GM21390 (cell line): Measurements from ENCODE around the gene PLCB2.

Source experiments
- ATAC-seq: cut with Tn5 transposase; IDR thresholded peaks from one replicate; pipeline ENCODE4 v1.9.1; 2021; ENCODE audit not compliant: unreplicated experiment

The PLCB2 gene

GRCh38 chr15:40306371-40306770 is 1.4 kb downstream of the PLCB2 start:
- no peak for ATAC-seq

GRCh38 chr15:40305281-40305680 is 2.5 kb downstream of the PLCB2 start:
- no peak for ATAC-seq

DNA sequence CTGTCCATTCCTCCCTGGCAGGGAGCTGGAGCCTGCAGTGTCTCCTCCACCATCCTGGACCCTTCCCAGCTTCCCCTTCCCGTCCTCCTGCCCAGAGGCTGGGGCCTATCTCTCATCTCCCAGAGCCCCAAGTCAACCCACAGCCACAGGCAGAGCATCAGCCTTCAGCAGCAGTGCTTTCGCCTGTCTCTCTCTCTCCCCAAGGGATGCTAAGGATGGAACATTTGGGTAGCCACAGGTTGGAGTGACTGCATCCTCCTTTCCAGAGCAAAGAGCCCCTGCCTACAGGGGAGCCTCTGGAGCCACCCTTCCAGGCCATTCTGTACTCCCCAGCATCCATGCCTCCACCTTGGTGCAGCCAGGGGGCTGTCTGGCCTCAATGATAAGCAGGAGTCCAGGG is 4.2 kb downstream of the PLCB2 start:
- ATAC-seq, result no peak

- ATAC-seq, result no peak
Measured at GRCh38 chr15:40302981-40303380, 4.8 kb downstream of the PLCB2 start.

DNA sequence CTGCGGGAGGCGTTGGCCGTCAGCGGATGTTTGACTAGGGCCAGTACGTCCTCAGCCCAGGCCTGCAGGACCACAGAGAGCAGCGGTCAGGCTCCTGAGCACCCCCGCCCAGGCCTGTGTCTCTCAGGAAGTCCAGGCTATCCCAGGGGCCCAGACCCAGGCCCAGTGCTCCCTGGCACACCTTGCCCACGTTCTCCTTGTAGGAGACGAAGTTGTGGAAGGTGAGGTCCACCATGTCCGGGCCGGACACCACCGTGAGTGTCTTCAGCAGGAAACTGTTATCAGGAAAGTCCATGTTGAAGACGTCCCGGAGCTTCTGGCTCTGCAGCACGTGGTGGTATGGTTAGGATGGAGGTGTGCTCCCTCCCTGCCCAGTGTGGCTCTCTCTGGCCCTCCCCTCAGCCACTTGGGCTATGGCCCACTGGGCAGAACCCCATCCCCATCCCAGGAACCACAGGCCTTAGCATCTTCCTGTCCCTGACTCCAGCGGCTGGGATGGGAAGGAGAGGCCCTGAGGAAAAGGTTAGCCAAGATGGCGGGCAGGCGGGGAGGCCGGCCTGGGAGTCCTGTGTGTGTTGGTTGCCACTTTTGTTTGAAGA is 5.3 kb downstream of the PLCB2 start:
- ATAC-seq, result no peak

DNA sequence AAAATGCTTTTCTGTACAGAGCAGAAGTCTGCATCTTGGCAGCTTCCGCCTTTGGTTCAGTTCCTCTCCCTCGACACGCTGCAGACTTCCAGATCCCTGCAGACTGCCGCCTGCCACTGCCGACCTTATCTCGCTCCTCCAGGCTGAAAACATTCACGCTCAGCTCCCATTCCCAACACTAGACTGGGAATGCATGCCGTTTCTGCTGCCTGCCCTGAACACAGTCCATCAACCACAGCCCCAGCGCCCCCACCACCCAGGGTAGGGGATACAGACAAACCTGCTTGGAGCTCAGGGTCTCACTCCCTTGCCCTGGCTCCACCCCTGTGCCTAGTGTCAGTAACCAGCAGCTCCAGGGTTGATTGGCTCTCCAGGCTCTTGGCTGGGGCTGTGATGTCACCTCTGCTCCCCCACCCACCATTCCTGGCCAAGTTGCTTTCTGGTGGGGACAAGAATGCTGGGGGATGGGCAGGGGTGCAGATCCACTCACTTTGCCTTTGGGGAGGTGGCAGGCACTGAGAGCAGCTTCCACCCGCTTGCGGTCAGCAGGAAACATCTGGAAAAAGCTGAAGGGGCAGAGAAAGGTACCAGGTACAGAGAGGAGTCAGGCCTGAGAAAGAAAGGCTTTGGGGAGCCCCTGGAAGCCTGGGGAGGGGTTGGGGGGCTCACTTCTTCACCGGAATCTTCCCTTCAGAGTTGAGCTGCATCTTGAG is 6.1 kb downstream of the PLCB2 start:
- no peak for ATAC-seq

DNA sequence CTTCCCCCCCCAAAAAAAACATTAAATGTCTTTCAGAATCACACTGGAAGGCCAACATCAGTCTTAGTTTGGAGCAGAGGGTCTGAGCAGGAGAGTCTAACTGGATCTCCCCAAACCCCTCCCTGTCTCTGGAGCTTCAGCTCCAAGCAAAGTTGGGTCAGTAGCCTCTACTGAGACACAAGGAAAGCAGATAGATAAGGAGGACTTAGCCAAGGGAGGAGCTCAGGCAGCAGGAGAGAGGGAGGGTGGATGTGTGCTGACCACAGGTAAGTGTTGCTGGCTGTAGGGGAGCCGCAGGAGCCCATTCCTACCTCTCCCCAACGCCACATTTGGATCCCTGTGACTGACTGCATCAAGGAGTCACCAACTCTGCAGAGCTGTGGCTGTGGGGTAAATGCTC is 7.0 kb downstream of the PLCB2 start:
- ATAC-seq, result no peak

GRCh38 chr15:40300367-40300766 is 7.4 kb downstream of the PLCB2 start:
- no peak for ATAC-seq

DNA sequence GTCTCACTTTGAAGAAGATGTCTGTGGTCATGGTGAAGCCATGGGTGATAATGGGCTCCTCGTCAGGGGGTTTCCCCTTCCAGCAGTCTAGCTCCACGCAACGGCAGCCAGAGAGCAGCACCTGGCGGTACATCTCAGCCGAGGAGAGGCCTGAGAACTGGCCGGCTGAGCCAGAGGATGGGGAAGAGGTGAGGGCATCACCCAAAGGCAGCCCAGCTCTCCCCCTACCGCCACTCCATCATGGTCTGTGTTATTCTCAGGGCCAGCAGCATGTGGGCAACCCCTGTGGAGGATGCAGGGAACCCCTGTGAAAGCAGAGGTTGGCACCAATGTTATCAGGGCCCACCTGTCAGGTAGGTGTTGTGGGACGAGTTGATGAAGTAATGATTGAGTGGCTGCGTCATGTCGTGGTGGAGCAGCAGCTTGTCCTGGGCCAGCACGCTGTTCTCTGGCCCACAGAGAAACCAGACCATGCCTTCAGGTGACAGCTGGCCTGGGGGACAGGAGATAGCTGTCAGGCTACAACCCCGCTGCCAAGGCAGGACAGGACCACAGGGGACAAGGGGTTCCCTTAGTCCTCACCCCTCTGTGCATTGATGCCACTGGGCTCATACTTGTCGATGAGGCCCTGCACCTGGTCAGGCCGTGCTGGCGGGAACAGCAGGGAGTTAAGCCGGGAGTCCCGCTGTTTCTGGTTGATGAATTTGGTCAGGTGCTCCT is 9.4 kb downstream of the PLCB2 start:
- no peak for ATAC-seq

DNA sequence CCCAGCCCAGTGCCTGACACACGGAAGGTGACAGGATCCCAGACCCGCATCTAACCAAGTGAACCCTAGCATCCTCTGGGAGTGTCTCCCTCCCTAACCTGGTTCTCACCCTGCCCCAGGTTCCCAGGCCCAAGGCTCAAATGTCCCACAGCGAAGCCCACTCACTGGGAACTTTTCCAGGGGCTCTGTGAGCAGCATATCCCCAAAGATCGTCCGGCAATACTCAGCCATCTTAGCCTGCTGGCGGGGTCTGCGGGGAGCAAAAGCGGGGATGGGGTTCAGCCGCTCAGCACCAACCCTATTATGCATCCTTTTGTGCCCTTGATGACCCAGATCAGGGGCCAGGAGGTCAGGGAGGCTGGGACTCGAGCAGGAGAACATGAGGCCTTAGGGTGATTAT is 10.4 kb downstream of the PLCB2 start:
- no peak for ATAC-seq

DNA sequence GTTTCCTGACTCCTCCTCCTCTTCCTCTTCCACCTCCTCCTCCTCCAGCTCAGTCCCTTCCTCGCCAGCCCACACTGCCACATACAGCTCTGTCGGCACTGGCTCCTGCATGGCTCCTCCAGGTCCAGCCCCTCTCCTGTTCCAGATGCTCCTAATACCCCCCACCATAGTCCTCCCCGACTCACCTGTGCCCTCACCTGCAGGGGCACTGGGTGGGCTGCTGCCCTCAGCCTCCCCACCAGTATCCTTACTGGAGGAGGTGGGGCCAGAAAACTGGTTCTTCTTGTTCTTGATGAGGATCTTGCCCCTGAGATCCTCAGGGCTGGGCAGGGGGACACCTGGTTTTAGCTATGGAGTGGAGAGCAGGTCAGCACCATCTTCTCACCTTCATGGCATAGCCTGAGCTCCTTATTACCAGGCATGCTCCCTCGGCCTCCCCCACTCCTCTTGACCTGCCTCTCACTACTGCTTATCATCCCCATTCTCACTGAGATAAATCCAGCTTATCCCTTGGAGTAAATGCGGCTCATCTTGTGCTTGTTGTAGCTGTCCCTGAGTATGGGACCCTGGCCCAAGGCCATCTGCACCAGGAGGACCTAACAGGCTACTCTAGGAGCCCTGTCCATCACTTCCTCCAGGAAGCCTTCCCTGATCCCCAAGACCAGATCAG is 11.0 kb downstream of the PLCB2 start:
- no peak for ATAC-seq

DNA sequence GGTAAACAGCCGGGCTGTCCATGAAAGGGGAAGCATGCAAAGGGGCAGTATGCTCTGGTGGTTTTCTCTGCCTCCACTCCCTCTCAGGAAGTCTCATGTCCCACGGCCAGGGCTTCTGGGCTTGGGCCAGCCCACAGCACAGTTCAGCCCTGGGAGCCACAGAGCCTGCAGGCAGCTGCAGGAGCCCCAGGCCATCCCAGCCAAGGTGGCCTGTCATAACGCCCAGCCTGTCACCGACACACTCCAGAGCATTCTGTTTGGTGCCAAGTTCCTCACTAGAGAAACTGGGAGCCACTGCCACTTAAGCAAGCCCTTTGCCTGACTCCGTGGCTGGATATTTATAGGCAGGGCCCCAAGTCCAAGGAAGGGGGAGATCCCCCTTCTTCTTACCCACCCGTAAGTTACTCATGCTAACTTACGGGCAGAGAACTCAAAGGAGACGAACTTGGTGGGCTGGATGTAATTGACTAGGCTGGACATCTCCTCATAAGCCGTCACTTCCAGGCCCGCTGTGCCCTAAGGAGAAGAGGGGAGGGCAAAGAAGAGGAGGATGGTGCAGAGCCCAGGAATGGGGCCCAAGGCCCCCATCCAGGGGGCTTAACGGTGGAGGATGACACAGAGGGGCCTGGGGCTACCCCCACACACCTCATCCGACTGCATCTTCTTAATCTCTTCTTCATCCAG is 11.7 kb downstream of the PLCB2 start:
- ATAC-seq, result no peak

DNA sequence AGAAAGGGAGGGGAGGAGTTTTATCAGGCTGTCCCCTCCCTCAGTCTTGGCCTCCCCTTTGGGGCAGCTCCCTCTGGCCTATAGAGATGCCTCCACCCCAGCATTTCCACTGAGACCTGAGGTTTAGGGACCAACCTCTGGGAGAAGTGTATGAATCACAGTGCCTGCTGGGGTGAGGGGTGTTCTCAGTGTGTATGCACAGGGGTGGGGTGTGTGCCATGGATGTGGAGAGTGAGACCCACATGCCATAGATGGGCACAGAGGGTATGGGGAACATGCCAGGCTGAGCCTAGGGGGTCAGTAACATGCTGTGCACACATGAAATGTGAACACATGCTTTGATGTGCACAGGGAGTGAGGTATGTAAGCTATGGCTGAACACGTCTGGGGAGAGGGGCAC is 12.4 kb downstream of the PLCB2 start:
- no peak for ATAC-seq

DNA sequence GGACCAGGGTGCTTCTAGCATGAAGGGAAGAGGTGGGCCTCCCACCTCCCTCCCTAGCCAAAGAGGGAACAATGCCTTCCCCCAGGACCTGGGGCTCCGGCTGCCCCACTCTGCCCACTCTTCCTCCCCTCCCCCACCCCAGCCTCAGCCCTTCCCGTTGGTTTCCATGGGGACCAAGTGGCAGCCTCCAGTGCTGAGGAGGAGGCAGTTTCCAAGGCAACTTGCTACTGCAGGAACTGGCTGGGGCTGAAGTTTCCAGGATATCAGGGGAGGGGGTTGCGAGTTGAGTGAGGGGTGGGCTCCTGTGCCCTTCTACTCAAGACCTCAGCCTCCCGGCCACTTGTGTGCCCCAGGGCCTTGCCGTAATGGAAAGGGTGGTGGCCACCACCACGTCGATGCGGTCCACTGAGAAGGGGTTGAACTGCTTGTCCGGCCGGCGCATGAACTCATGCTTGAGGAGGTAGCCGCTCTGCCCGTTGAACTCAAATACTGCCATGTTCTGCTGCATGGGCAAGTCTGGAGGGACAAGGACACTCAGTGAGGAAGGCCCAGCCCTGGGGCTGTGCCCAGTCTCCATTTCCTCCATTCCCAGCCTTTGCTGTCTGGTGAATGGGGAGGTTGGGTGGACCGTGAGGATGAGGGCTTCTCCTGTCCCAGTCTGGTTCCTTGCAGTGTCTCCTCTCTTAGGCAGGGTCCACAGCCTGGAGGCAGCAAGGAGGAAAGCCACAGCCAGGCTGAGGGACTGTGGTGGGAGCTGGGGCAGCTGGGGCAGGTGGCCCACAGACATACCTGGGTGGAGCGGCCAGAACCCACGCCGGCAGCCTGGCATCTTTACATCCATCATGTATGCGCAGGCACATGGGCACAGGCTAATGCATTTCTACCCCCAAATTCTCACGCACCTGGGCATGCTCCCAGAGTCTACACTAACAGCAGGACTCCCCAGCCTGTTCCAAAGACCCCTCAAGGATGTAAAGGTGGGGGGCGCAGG is 13.5 kb downstream of the PLCB2 start:
- ATAC-seq, result no peak

DNA sequence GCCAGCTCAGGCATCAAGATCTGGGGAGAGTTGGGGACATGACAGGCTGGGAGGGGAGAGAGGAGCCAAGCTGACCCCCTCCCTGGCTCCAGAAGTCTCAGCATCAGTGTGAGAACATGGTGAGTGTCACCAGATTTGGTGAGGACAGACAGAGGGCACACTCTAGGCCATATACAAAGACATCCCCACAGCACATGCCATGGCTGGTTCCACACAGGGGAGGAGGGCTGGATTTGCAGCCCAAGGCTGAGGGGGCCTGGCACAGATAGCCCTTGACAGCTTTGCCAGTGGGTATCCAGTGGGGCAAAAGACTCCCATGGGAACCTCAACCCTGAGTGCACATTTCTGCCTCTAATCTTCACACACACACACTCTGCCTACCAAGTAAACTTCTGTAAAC is 14.7 kb downstream of the PLCB2 start:
- ATAC-seq, result no peak

- no peak for ATAC-seq
Measured at GRCh38 chr15:40292246-40292645, 15.5 kb downstream of the PLCB2 start.

DNA sequence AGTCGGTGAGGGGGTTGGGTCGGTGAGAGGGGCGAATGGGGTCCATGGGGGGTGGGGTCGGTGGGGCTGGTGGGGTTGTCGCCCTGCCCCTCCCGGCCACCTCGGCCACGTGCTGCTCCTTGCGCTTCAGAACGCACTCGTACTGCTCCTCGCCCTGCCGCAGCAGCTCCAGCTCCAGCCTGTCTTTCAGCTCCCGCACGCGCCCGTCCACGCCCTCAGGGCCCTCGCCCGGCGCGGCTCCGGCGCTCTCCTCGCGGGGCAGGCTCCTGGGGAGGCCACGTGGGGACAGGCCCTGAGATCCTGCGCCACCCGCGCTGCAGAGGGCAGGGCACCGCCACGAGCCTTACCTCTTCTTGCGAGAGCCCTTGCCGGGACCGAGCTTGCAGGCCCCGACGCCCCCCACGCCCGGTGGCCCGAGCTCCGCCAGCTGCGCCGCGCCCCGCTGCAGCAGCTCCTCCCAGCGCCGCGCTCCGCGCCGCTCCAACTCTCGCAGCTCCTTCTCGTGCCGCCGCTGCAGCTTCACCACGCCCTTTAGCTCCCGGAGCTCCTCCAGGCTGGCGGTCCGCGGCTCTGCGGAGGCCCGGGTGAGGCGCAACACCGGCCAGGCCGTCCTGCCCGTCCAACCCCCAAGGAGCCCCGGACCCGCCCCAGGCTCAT is 16.7 kb downstream of the PLCB2 start:
- no peak for ATAC-seq

- ATAC-seq, result no peak
Measured at GRCh38 chr15:40290545-40290917, 17.2 kb downstream of the PLCB2 start.

GRCh38 chr15:40289140-40289775 is 18.5 kb downstream of the PLCB2 start:
- no peak for ATAC-seq
